ENCODE results near the gene SLC11A2.

DNA sequence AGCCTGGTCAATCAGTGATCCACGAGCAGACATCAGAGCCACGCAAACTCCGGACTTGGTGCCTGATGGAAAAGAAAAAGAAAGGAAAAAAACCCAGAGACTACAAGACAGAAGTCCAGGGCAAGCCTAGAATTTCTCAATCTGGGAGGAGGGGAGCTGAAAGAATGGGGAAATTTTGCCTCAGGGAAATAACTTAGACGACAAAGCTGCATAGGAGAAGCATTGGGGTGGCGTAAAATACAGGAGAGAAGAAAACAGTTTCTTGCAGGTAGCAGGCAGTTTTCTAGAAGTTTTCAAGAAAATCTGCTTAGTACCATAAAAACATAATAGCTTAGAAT lies 2.6 kb upstream of the SLC11A2 start:
- TF ChIP-seq CTCF (IDR thresholded peaks at IDR 0.05; ENCODE audit: low read depth, low read length) (no peak), EZH2phosphoT487 (IDR thresholded peaks at IDR 0.05; ENCODE audit: low read depth) (no peak)

Measured in OCI-LY3 (cell line).